Neural progenitor cell (in vitro differentiated cells): ENCODE data around the gene MED10.

ENCODE experiments used
- CTCF ChIP-seq: fragments of 200-600 bp; sonication (generic); IDR thresholded peaks from 2 replicates; pipeline ENCODE4 v1.5.1; 2017; ENCODE audit warnings: antibody characterized with exemption, mild to moderate bottlenecking
- EZH2 ChIP-seq: fragments of 200-600 bp; sonication (generic); IDR thresholded peaks from 2 replicates; pipeline ENCODE4 v1.6.1; 2017; ENCODE audit warnings: antibody characterized with exemption, mild to moderate bottlenecking, moderate library complexity
- EZH2phosphoT487 ChIP-seq: fragments of 200-600 bp; sonication (generic); IDR thresholded peaks from 2 replicates; pipeline ENCODE4 v1.6.1; 2017; ENCODE audit warnings: antibody characterized with exemption

DNA sequence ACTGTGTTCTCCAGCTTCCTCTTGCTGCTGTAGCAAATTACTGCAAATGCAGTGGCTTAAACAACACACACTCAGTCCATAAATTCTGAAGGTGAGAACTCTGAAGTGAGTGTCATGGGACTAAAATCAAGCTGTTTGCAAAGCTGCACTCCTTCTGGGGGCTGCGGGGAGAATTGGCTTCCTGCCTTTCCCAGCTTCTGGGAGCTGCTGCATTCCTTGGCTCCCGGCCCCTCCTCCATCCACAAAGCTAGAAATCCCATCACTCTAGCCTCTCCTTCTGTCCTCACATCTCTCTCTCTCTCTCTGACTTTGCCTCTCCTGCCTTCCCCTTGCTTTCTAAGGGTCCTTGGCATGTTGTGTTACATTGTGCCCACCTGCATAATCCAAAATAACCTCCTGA lies 14.2 kb upstream of the MED10 start:
- TF ChIP-seq EZH2, result no peak
- no peak for TF ChIP-seq CTCF
- no peak for TF ChIP-seq EZH2phosphoT487
